NCI-H226 (cell line): ENCODE results near the gene PSMD6.

ENCODE experiments used
- DNase-seq: peaks from one replicate; pipeline ENCODE4 v3.0.0-alpha.2; 2015

The PSMD6 gene

DNA sequence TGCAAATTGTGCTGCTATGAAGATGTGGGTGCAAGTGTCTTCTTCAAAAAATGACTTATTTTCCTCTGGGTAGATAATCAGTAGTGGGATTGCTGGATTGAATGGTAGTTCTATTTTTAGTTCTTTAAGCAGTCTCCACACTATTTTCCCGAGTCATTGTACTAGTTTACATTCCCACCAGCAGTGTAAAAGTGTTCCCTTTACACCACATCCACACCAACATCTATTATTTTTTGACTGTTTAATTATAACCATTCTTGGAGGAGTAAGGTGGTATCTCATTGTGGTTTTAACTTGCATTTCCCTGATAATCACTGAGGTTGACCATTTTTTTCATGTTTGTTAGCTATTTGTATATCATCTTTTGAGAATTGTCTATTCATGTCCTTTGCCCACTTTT is 19.7 kb upstream of the PSMD6 start:
- no peak for DNase-seq

DNA sequence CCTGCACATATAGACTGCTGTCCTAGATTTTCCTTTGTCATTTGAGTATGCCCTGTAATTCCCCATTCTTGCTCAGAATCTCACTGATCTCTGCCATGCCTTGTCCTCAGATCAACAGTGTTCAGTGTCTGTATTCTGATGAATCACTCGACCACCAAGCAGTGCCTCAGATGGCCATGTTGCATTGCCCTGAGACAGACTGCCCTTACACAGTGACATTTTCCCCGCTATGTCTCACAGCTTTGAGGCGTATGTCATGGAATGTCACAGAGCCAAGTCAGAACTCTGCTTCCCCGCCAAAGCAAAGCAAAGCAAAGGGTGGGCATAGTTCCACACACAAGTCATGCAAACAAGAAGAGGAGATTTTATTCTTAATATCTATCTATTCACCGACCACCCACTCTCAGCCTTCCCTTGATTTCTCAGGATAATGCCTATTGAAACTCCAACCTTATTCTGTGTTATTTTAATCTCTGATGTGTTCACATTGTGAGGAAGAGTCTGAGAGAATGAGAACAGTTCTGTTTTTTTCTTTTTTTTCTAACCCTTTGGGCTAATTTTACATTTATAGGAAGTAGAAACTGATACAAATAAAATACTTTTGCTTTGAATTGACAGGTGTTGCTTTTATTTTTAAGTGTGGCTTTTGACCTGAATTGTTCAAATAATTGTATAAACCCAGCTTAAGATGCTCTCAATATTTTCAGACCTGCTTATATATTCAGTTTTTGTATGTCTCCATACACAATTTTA is 16.9 kb upstream of the PSMD6 start:
- no peak for DNase-seq

DNA sequence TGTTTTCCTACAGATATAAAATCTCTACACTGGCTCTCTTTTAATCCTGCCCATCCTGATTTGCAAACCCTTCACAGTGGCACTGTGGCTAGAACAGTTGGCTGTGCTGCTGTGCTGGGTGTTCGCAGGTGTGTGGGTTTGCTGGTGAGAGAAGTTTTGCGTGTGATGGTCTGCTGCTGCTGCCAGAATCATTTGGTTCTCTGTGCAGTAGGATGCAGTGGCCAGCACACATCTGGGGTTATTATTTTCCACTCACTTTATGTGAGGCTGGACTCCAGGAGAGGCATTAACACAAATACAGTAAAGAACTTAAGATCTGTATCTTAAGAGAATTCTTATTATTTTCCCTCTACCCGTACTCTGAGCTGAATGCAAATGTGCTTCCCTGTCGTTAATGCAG is 16.0 kb upstream of the PSMD6 start:
- no peak for DNase-seq

DNA sequence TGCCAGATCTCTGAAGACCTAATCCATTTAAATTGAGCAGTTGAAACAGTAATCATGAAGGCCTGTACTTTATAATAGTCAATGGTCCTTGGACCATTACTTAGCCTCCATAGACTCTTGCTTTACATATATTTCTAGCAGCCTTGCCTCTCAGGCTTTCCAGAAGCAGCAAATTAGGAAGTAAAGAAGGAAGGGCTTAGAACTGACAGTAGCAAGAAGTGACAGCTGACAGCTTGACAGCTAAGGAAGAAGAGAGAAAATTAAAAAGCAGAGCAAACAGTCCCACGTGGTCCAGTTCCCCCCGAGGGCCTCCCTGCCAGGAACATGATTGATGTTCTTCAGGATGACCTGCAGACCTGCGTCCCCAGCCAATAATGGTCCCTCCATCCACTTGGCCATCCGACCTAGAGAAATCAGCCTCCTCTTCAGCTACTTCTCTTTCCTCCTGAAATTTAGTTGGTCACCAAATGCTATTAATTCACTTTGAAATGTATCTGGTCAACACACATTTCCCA is 15.0 kb upstream of the PSMD6 start:
- no peak for DNase-seq

DNA sequence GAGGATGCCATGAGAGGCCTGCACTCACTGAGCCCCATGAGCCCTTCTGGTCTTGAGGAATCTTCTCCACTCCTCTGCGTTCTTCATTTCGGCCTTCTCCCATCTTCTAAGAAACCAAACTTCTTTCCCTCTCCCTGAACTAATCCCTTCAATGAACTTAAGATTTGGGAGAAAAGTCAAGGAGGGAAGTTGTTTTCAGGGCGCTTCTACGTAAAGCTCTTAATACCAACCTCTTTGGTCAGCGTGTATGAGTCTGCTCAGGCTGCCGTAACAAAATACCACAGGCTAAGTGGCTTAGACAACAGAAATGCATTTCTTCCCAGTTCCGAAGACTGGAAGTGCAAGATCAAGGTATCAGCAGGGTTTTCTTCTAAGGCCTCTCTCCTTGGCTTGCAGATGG is 13.8 kb upstream of the PSMD6 start:
- DNase-seq = no peak

GRCh38 chr3:64033069-64033468 is 9.8 kb upstream of the PSMD6 start:
- DNase-seq = no peak

DNA sequence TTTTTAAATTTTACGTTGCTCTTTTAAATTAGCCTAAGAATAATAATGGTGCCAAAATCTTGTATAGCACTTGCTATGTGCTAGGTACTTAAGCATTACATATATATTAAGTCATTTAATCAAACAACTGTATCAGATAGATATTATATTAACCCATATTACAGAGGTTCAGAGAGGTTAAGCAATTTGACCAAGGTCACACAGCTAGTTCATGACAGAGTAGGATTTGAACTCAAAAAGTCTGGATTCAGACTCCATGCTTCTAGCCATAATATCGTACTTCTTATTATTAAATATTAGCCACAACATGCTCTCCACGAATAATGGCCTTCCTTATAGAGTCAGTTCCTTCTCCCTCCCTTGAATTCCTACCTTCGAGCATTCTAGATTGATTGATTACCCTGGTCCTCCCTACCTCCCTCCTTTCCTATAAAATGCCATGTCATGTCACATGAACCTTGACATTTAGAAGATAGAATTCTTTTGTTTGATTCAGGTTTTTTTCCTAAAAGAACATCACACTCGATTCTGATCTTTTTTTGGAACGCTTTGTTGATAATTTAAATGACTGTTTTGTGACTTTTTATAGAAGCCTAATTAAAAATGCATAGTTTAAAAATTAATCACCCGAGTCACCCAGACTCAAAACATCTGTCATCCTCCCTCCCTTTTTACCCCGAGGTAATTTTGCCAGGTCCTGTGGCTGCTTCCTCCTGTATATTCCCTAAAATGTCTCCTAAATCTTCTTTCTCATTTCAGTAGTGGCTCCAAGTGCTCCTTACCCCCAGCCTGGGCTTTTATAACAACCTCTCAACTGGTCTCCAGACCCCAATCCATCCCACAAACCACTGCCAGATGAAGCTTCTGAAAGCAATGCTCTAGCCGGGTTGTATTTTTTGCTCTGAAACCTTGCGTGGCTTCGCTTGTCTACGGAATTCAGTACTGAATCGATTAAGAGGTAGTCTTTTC is 8.5 kb upstream of the PSMD6 start:
- DNase-seq = no peak

DNA sequence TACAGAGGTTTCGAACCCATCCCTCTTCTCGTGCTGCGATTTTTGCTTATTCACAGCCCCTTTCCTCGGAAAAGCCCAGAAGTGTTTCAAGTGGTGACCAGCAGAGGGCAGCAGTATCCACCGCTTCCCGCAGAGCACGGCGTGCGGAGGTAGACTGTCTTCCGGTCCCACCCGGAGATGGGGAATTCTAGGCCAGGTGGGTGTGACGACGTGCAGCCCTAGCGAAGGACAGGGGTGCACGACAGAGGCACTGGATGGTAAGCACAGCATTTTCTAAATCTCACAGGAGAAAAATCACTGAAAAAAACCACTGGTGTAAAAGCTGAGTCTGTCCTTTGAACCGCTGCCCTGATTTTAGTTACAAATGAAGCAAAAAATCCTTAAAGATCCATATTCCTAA is 7.4 kb upstream of the PSMD6 start:
- peak; percentile 41 for DNase-seq

DNA sequence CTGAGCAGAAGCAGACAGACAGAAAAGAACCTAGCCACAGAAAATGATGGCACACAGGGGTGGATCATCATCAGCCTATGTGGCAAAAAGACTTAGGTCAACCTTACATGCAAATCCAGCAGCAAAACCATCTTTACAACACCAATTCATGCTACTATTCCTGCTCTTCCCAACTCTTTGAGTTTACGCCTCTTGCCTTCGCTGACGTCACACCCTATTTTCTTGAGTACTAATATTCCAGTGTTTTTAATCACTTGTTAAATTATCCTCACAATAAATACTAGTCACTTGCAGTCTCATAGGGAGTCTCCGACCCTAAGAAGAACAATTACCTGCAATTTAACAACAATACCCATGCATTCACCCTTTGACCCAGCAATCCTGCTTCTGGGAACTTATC is 6.0 kb upstream of the PSMD6 start:
- no peak for DNase-seq

GRCh38 chr3:64028754-64029153 is 5.5 kb upstream of the PSMD6 start:
- no peak for DNase-seq

DNA sequence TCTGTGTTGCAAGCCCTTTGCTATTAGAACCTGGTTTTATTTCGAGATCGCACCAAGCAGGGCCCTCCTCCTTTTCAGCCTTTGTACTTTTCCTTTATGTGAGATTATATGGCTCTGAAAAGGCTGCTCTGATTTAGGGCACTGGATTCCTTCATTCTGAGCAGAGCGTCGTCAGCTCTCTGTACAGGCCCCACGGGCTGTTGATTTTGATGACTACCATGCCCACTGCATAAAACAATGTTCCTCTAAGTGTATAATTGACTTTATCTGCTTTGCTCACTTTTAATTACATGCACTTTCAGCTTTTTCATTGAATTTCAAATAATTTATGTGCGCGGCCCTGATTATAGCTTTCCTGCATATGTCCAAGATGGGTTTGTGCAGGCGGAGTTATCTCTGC is 4.4 kb upstream of the PSMD6 start:
- no peak for DNase-seq

GRCh38 chr3:64026346-64026745 is 3.1 kb upstream of the PSMD6 start:
- no peak for DNase-seq

DNA sequence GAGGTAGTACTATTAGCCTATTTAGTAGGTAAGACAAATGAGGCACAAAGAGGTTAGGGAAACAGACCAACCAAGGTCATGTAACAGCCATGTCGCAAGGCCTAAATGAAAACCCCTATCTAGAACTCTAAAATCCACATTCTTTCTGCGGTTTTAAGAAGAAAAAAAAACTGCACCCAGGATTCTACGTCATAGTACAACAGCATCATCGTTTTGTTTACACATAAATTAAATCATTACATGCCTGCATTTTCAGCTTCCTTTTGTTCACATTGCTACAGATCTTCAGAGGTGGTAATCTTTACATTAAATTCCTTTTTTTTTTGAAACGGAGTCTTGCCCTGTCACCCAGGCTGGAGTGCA is 548 bp upstream of the PSMD6 start:
- DNase-seq = no peak

DNA sequence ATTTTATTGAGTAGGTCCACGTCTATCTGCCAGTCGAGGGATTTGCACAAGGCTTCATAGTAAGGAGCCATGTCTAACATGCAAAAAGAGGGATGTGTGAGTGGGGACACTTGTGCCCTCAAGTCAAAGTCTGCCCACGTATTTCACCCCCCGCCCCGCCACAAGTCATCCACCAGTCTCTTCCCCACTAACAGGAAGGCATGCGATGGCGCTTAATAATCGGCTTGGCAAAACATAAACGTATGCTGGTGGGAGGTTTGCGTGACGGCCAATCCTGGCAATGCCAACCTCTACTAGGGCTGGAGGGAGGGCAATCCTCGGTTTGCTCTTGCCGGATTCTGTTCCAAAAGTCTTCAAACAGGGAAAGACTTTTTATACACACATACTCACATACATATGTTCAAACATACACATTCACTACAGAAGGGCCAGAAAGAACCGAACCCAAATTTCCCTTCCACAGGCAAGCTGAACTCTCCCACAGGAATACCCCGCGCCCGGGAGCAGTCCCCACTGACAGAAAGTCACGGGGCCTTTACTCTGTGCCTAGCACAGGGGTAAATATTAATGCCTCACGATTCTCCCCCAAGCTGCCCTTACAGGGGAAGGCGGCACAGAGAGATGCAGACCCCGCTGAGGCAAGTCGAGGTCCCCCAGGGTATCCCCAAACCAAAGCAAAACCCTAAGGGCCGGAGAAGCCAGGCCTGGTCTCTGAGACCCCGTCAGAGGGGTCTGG is 675 bp downstream of the PSMD6 start:
- no peak for DNase-seq

DNA sequence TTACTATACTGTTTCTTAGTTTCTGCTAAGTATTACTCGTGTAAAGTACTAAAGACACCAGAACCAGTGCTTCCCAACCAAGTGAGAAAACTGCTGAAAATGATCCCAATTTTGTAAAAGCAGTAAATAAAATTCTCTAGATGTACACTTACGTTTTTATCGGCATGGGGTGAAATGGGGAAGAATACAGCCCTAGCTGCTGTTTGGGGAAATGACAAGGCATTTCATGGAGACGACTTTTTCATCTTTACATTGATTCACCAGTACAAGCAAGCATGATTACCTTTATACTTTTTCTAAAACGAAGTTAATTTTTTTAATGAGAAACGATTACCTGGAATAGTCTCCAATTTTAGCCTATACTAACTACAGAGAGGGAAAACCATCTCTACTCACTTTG is 1.4 kb downstream of the PSMD6 start:
- no peak for DNase-seq

DNA sequence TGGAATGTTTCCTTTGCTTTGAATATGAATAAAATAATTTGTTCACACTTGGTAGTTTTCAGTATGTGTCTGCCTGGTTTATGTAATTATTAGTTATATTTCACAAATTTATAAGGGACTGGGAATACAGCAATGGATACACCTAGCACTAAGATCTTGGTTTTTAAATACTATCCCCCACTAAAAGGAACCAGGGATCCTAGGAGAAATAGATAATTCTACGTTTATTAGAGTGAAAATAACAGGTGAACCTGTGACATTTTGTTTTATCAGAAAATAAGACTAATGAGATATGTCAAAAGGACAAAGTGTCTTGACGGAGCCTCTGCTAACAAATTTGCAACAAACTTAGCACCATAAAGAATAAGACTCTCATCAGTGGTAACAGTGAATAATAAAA is 3.4 kb downstream of the PSMD6 start:
- DNase-seq = no peak

- no peak for DNase-seq
Measured at GRCh38 chr3:64019271-64019670, 4.0 kb downstream of the PSMD6 start.

- peak; percentile 47 for DNase-seq
Measured at GRCh38 chr3:64016941-64017620, 6.2 kb downstream of the PSMD6 start.

- peak; percentile 25 for DNase-seq
Measured at GRCh38 chr3:64011685-64012084, 11.6 kb downstream of the PSMD6 start.

DNA sequence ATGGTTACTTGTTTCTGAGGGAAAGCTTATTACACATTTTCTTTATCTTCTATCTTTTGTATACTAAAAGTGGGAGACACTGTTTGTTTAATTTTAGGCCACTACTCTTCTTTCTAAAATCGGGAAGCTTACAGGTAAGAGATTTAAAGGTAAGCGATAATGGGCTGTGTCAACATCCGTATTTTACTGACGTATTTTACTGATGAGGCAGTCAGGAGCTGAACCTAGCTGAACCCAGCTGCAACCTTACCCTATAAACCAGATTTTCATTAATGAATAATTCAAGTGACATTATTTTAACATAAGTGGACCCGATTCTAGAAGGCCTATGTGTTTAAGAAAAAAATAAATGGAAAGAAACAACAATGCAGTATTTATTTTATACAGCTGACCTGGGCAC is 13.1 kb downstream of the PSMD6 start:
- DNase-seq = no peak

DNA sequence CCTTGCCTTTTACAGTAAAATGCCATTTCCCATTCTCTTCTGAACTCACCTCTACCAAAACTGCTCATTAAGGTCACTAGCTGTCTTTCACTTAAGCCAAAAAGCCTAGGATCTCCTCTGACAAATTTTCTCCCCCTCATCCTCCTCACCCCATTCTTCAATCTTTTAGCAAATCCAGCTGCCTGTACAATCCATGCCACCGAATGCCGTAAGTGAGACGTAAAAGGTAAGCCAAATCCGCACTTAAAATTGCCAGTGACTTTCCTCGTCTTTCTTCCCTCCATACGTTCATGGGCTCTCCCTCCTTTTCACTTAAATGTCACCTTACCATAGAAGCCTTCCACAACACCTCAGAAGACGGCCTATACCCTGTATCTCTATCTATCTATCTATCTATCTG is 13.8 kb downstream of the PSMD6 start:
- no peak for DNase-seq

DNA sequence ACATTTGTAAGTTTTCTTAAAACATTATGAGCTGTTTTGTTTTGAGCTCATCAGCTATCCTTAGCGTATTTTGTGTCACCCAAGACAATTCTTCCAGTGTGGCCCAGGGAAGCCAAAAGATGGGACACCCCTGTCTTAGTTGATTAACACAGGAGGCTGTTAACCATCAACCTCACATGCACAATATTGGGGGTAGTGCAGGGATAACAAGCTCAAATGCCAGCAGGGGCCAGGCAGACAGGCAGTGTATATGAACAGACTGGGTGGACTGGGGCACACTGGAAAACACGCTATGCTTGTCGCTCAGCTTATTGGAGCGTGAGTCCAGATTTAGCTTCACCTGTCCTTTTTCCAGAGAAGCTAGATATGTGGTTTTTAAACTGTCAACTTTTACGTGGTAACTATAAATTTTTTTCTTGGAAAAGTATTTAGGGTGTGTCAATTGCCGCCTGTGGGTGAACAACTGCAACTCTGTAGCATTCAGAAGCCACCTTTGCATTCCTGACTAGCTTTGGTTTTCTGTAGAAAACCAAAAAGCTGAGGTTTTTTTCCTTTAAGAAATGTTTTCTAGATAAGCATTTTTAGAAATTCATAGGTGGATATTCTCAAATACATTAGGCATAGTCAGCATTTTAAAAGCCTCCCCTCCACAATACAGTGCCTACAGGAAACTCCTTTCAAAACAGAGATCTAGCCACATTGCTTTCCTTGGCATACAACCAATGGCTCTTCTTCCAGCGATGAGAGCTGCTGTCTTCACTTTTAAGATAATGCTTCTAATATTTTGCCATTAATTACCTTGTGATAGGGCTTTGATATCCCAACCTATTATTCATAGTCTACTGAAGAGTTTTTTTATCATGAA is 14.6 kb downstream of the PSMD6 start:
- peak; percentile 38 for DNase-seq
